Naive thymus-derived CD8-positive, alpha-beta T cell (primary cell): ENCODE data around the gene MT1M. TPM values are rescaled to one million over a fixed set of nuclear protein-coding genes. Genes with fewer than 3 reads are reported as not detected.
"Not testable (repeated sequence)": the region's sequence is repeated elsewhere in the genome, so short reads cannot be mapped to it uniquely, and the experiment has no call there.

Experiments
- ATAC-seq, 2 donors: fragments of 150-1000 bp; cut with Tn5 transposase in 1 of 2; sonication (Bioruptor Pico), chemical (Tn5 transposase) in 1 of 2; 1 replicate in 1 of 2; 2 replicates in 1 of 2; pipeline ENCODE4 v1.10.0; 2021; ENCODE audit warnings: mild to moderate bottlenecking in 2 of 2, moderate library complexity in 2 of 2
- POLR2A ChIA-PET: fragments of 350-600 bp; sonication (Branson Sonifier 250); formaldehyde crosslinking; loops from one replicate; lab custom pipeline; 2021; ENCODE audit warnings: antibody characterized with exemption; lab: Charles Lee
- DNase-seq, 10 donors: peaks; one replicate each; pipeline versions ENCODE4 v3.0.0 to v3.0.0-alpha.2; 2020 to 2022
- H3K27ac Mint-ChIP-seq, 10 donors: one replicate each; pipeline ENCODE4 v1.8.0; 2020 to 2022; ENCODE audit warnings: mild to moderate bottlenecking in 10 of 10, mixed read lengths in 10 of 10, moderate library complexity in 4 of 10, inconsistent platforms in 1 of 10
- H3K27me3 Mint-ChIP-seq, 5 donors: one replicate each; pipeline ENCODE4 v1.8.0; 2021 to 2022; ENCODE audit warnings: mixed read lengths in 5 of 5
- H3K36me3 Mint-ChIP-seq, 3 donors: one replicate each; pipeline ENCODE4 v1.8.0; 2020 to 2022; ENCODE audit warnings: mixed read lengths in 3 of 3, mild to moderate bottlenecking in 2 of 3, inconsistent platforms in 1 of 3
- H3K4me1 Mint-ChIP-seq, 4 donors: one replicate each; pipeline ENCODE4 v1.8.0; 2021 to 2022; ENCODE audit warnings: mixed read lengths in 4 of 4
- H3K4me3 Mint-ChIP-seq, 10 donors: one replicate each; pipeline ENCODE4 v1.8.0; 2020 to 2022; ENCODE audit warnings: mild to moderate bottlenecking in 10 of 10, mixed read lengths in 10 of 10, moderate library complexity in 6 of 10, inconsistent platforms in 1 of 10
- H3K9me3 Mint-ChIP-seq, 9 donors: one replicate each; pipeline ENCODE4 v1.8.0; 2020 to 2022; ENCODE audit warnings: mixed read lengths in 9 of 9, mild to moderate bottlenecking in 3 of 9, inconsistent platforms in 1 of 9, moderate library complexity in 1 of 9
- polyA plus RNA-seq, 3 donors: library from polyadenylated mRNA; unstranded; fragments of 300-500 nt; fragmentation: Illumina TruSeq; gene quantifications; one replicate each; pipeline ENCODE4 v1.2.3, GENCODE V29; 2021
- total RNA-seq, 8 experiments: library from RNA in 2 of 8; stranded (reverse) in 2 of 8; gene quantifications; one replicate each; pipeline ENCODE4 v1.2.3 and lab custom pipeline; 2021 to 2026

MT1M gene
- total and polyA plus RNA-seq, 5 experiments from 2014 or later = not detected

DNA sequence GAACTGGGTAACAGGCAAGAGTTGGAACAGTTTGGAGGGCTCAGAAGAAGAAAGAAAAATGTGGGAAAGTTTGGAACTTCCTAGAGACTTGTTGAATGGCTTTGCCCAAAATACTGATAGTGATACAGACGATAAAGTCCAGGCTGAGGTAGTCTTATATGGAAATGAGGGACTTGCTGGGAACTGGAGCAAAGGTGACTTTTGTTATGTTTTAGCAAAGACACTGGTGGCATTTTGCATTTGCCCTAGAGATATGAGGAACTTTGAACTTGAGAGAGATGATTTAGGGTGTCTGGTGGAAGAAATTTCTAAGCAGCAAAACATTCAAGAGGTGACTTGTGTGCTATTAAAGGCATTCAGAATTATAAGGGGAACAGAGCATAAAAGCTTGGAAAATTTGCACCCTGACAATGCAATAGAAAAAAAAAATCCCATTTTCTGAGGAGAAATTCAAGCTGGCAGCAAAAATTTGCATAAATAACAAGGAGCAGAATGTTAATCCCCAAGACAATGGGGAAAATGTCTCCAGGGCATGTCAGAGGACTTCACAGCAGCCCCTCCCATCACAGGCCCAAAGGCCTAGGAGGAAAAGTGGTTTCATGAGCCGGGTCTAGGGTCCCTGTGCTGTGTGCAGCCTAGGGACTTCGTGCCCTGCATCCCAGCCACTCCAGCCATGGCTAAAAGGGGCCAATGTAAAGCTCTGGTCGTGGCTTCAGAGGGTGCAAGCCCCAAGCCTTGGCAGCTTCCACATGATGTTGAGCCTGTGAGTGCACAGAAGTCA lies 10.6 kb upstream of the MT1M start:
- peaks cover 0 to 19% (median 0%) of the 10 kb centered on the region in 5 donors for H3K27me3 Mint-ChIP-seq
- H3K9me3 Mint-ChIP-seq, ATAC-seq, DNase-seq, H3K36me3 Mint-ChIP-seq, H3K4me3 Mint-ChIP-seq: not testable (repeated sequence)
- POLR2A ChIA-PET = interaction anchor here (6.7 kb wide), 1 partner anchor 11 kb away, joined by 50 read pairs; the partner anchor contains the start of gene MT2A
- peak overlapping the region in 1 of 10 donors; percentile 25 for H3K27ac Mint-ChIP-seq
- H3K4me1 Mint-ChIP-seq = peaks cover 12 to 27% (median 21%) of the 10 kb centered on the region in 4 donors

GRCh38 chr16:56623184-56623583 lies 9.3 kb upstream of the MT1M start:
- not testable (repeated sequence) for H3K9me3 Mint-ChIP-seq, ATAC-seq, H3K4me3 Mint-ChIP-seq, DNase-seq, H3K36me3 Mint-ChIP-seq
- POLR2A ChIA-PET = interaction anchor here (0.6 to 6.7 kb wide), 3 partner anchors 12 to 77 kb away, joined by 4 to 50 read pairs (median 6); partner anchors contain the start of gene MT2A
- Mint-ChIP-seq H3K27ac (peak overlapping the region in 1 of 10 donors; percentile 85), H3K27me3 (peaks cover 0 to 16% (median 0%) of the 10 kb centered on the region in 5 donors), H3K4me1 (peaks cover 10 to 17% (median 15%) of the 10 kb centered on the region in 4 donors)

- ATAC-seq (no peak), DNase-seq (no peak)
- Mint-ChIP-seq H3K4me1 (peaks cover 10 to 17% (median 15%) of the 10 kb centered on the region in 4 donors), H3K27ac (no peak overlapping the region), H3K9me3 (no peaks in the 10 kb centered on the region), H3K27me3 (peaks cover 0 to 16% (median under 1%) of the 10 kb centered on the region in 5 donors), H3K4me3 (no peak overlapping the region), H3K36me3 (peaks cover 0 to 2% (median 0%) of the 10 kb centered on the region in 3 donors)
- POLR2A ChIA-PET = interaction anchor here (0.6 to 6.7 kb wide), 3 partner anchors 11 to 77 kb away, joined by 4 to 50 read pairs (median 6); partner anchors contain the start of gene MT2A
These were observed 8.8 kb upstream of the MT1M start for GRCh38 chr16:56623637-56624036.

GRCh38 chr16:56625140-56625942 lies 7.1 kb upstream of the MT1M start, which contains the start of gene MT1E:
MT1E (plus strand) TSS chr16:56625781; CDS start chr16:56625852, 71 bp downstream.
- Mint-ChIP-seq H3K27ac (peak within 1 kb of the TSS; percentile 65 to 93 (median 84)), H3K4me1 (peaks cover 10 to 21% (median 17%) of the 10 kb centered on the region in 4 donors), H3K27me3 (peaks cover 0 to 14% (median 5%) of the 10 kb centered on the region in 5 donors), H3K4me3 (peak within 1 kb of the TSS; percentile 85 to 95 (median 90)), H3K36me3 (peaks cover 0 to 2% (median 0%) of the 10 kb centered on the region in 3 donors), H3K9me3 (no peaks in the 10 kb centered on the region)
- DNase-seq (peak in 7 of 10 donors; percentile 16 to 50 (median 38)), ATAC-seq (peak; percentile 90 to 93)
- POLR2A ChIA-PET = interaction anchor here (0.7 to 6.7 kb wide), 5 partner anchors 15 to 20 kb away, joined by 3 to 50 read pairs (median 4); partner anchors contain the start of gene MT2A

GRCh38 chr16:56625943-56626654 lies 6.4 kb upstream of the MT1M start:
- H3K4me1 Mint-ChIP-seq = peaks cover 10 to 22% (median 17%) of the 10 kb centered on the region in 4 donors
- H3K9me3 Mint-ChIP-seq = no peaks in the 10 kb centered on the region
- POLR2A ChIA-PET = interaction anchor here (1.1 to 6.7 kb wide), 3 partner anchors 16 to 18 kb away, joined by 3 to 50 read pairs (median 6); partner anchors contain the start of gene MT2A
- DNase-seq (no peak), ATAC-seq (peak; percentile 42 to 43)
- peak overlapping the region in 9 of 10 donors; percentile 52 to 90 (median 83) for H3K27ac Mint-ChIP-seq
- peaks cover 0 to 2% (median 0%) of the 10 kb centered on the region in 3 donors for H3K36me3 Mint-ChIP-seq
- H3K27me3 Mint-ChIP-seq = peaks cover 3 to 22% (median 12%) of the 10 kb centered on the region in 5 donors
- peak overlapping the region; percentile 83 to 95 (median 88) for H3K4me3 Mint-ChIP-seq

GRCh38 chr16:56626685-56627084 lies 5.8 kb upstream of the MT1M start:
- Mint-ChIP-seq H3K27ac (no peak overlapping the region), H3K4me1 (peaks cover 11 to 26% (median 19%) of the 10 kb centered on the region in 4 donors), H3K27me3 (peaks cover 4 to 27% (median 18%) of the 10 kb centered on the region in 5 donors), H3K36me3 (peaks cover 0 to 2% (median 0%) of the 10 kb centered on the region in 3 donors), H3K9me3 (no peaks in the 10 kb centered on the region), H3K4me3 (peak overlapping the region in 5 of 10 donors; percentile 22 to 95 (median 87))
- DNase-seq = no peak
- POLR2A ChIA-PET = interaction anchor here (6.7 kb wide), 1 partner anchor 16 kb away, joined by 50 read pairs; the partner anchor contains the start of gene MT2A
- ATAC-seq = no peak

- no peaks in the 10 kb centered on the region for H3K9me3 Mint-ChIP-seq
- H3K4me1 Mint-ChIP-seq = peaks cover 15 to 37% (median 29%) of the 10 kb centered on the region in 4 donors
- POLR2A ChIA-PET = interaction anchor here (0.8 to 1.1 kb wide), 2 partner anchors 11 to 72 kb away, joined by 4 to 7 read pairs; no protein-coding TSS in a partner anchor
- ATAC-seq (no peak), DNase-seq (no peak)
- peaks cover 14 to 48% (median 35%) of the 10 kb centered on the region in 5 donors for H3K27me3 Mint-ChIP-seq
- H3K4me3 Mint-ChIP-seq = no peak overlapping the region
- H3K27ac Mint-ChIP-seq = peak overlapping the region in 1 of 10 donors; percentile 40
- H3K36me3 Mint-ChIP-seq = peaks cover 0 to 2% (median 2%) of the 10 kb centered on the region in 3 donors
These were observed 3.7 kb upstream of the MT1M start for GRCh38 chr16:56628486-56629350.

GRCh38 chr16:56629531-56629930 lies 2.9 kb upstream of the MT1M start:
- Mint-ChIP-seq H3K27me3 (peaks cover 21 to 56% (median 40%) of the 10 kb centered on the region in 5 donors), H3K36me3 (peaks cover 0 to 2% (median 2%) of the 10 kb centered on the region in 3 donors), H3K27ac (no peak overlapping the region), H3K4me1 (peaks cover 15 to 39% (median 29%) of the 10 kb centered on the region in 4 donors), H3K9me3 (no peaks in the 10 kb centered on the region), H3K4me3 (no peak overlapping the region)
- POLR2A ChIA-PET = no interaction called here
- DNase-seq (no peak), ATAC-seq (no peak)

GRCh38 chr16:56630134-56630533 lies 2.3 kb upstream of the MT1M start:
- no peaks in the 10 kb centered on the region for H3K9me3 Mint-ChIP-seq
- ATAC-seq = no peak
- POLR2A ChIA-PET = interaction anchor here (0.7 to 1.1 kb wide), 2 partner anchors 24 to 61 kb away, joined by 3 read pairs; no protein-coding TSS in a partner anchor
- H3K27me3 Mint-ChIP-seq = peaks cover 27 to 62% (median 41%) of the 10 kb centered on the region in 5 donors
- peaks cover 0 to 2% (median 2%) of the 10 kb centered on the region in 3 donors for H3K36me3 Mint-ChIP-seq
- no peak overlapping the region for H3K4me3 Mint-ChIP-seq
- H3K4me1 Mint-ChIP-seq = peaks cover 18 to 42% (median 30%) of the 10 kb centered on the region in 4 donors
- DNase-seq = no peak
- H3K27ac Mint-ChIP-seq = no peak overlapping the region

GRCh38 chr16:56631197-56631596 lies 1.3 kb upstream of the MT1M start:
- DNase-seq = no peak
- Mint-ChIP-seq H3K36me3 (peaks cover 0 to 2% (median 2%) of the 10 kb centered on the region in 3 donors), H3K27me3 (peaks cover 31 to 73% (median 43%) of the 10 kb centered on the region in 5 donors), H3K9me3 (no peaks in the 10 kb centered on the region), H3K4me3 (peak overlapping the region in 7 of 10 donors; percentile 69 to 90 (median 82)), H3K27ac (no peak overlapping the region), H3K4me1 (peaks cover 17 to 40% (median 30%) of the 10 kb centered on the region in 4 donors)
- no peak for ATAC-seq
- POLR2A ChIA-PET = interaction anchor here (0.6 to 1.5 kb wide), 2 partner anchors 14 to 449 kb away, joined by 3 to 4 read pairs; no protein-coding TSS in a partner anchor
